IPS-NIHi7 (cell line): Measurements from ENCODE around the gene PTPRR.

Source experiments
- DNase-seq: peaks from one replicate; pipeline ENCODE4 v3.0.0; 2012; ENCODE audit warnings: mixed read lengths; ENCODE audit errors: extremely low spot score

The PTPRR gene

GRCh38 chr12:70605976-70606375, 314.6 kb downstream of the PTPRR start:
- no peak for DNase-seq

- no peak for DNase-seq
These were observed 315.9 kb downstream of the PTPRR start for GRCh38 chr12:70604662-70605061.

GRCh38 chr12:70603044-70603443, 317.5 kb downstream of the PTPRR start:
- no peak for DNase-seq

- DNase-seq = no peak
These were observed 321.9 kb downstream of the PTPRR start for GRCh38 chr12:70598467-70599193.

- no peak for DNase-seq
These were observed 327.9 kb downstream of the PTPRR start for GRCh38 chr12:70592664-70593063.

GRCh38 chr12:70590549-70591226, 329.9 kb downstream of the PTPRR start:
- no peak for DNase-seq

- DNase-seq = peak; percentile 82
These were observed 330.5 kb downstream of the PTPRR start for GRCh38 chr12:70590051-70590450.
